GM23248 (cell line): ENCODE results near the gene MTHFSD.

Source experiments
- EZH2 ChIP-seq: fragments of 200-600 bp; sonication (generic); IDR thresholded peaks from 2 replicates; pipeline ENCODE4 v1.6.1; 2018; ENCODE audit warnings: antibody characterized with exemption, mild to moderate bottlenecking; ENCODE audit not compliant: insufficient read depth, poor library complexity, severe bottlenecking
- EZH2phosphoT487 ChIP-seq: fragments of 200-600 bp; sonication (generic); IDR thresholded peaks from 2 replicates; pipeline ENCODE4 v1.6.1; 2018; ENCODE audit warnings: antibody characterized with exemption, moderate library complexity, mild to moderate bottlenecking, low read depth; ENCODE audit not compliant: insufficient read depth

GRCh38 chr16:86532526-86532815 lies 22.6 kb downstream of the MTHFSD start:
- TF ChIP-seq EZH2 (no peak), EZH2phosphoT487 (no peak)
